Measurements from ENCODE around the gene HNRNPH3. TPM values are rescaled to one million over a fixed set of nuclear protein-coding genes. Genes with fewer than 3 reads are reported as not detected.

HNRNPH3 gene
- total RNA-seq, 1 experiment from 2014 or later, result 143 TPM

DNA sequence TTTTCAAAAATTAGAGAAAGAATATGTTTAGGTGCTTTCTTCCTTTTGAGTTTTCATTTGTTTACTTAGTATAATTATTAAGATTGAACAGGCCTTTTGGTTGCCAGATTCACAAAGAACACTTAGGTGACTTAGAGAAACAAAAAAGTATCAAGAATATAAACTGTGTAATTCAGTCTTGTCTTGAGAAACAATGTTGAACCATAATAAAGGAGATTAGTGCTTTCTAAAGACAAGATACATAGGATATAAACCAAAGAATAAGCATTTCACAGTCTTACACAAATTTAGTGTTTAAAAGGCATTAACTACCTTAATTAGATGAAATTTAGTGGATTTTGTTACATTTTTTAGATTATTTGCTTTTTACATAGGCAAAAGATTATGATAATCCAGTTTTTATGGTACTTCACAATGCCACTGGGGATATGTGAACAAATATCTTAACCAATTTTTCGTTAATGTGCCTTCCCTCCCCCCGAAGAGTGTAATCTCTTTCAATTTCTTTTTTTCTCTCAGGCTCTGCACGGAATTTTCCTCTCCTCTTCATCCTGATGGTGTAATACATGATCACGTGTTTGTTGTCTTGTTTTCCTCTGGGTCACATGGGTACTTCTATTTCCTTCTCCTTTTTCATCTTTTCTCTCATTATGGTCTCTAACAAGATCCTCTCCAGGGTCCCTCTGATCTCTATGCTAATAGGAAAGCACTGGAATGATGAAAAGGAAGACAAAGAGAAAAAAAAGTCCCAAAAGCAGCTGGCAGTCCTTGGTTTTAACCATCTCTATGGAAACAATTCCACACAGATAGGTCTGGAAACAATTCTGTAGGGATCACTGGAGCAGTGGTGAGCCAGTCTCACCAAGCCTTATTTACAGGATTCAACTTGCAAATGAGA lies 3.7 kb upstream of the HNRNPH3 start:
- peak overlapping the region; percentile 25 to 44 for H3K4me3 ChIP-seq (ENCODE audit: low read depth in 2 of 2, low read length in 2 of 2)
- ChIA-PET POLR2A (no interaction called here), CTCF (no interaction called here)
- ATAC-seq, result peak; percentile 27; the same call in 1 of the 2 replicates
- H3K36me3 ChIP-seq (ENCODE audit: control insufficient read depth, insufficient read depth, low read length), result no peaks in the 10 kb centered on the region; the same call in 1 of the 2 replicates
- peak overlapping the region; percentile 100 for H3K27ac ChIP-seq (ENCODE audit: low read length)
- peak; percentile 64 for DNase-seq (ENCODE audit: low read depth, low spot score)
- in situ Hi-C loops (cut with HindIII; ENCODE audit: low pct_unique_long_range_greater_than_20kb, low sequenced_read_pairs), result no loop called here
- no peaks in the 10 kb centered on the region for H3K27me3 ChIP-seq (ENCODE audit: control insufficient read depth, insufficient read depth, low read length)
- TF ChIP-seq SIN3A (IDR thresholded peaks at IDR 0.05; ENCODE audit: borderline replicate concordance, insufficient read depth, low read depth, low read length) (no peak), REST (IDR thresholded peaks at IDR 0.05; ENCODE audit: insufficient read depth in 1 of 2, low read depth in 2 of 2, low read length in 1 of 2) (no peak), POLR2AphosphoS5 (IDR thresholded peaks at IDR 0.05; ENCODE audit: low read depth, low read length) (no peak)
- intact Hi-C loops (cut with micrococcal nuclease; ENCODE audit: unreplicated experiment), result no loop called here
- no peaks in the 10 kb centered on the region for H3K9me3 ChIP-seq (ENCODE audit: control insufficient read depth, insufficient read depth, low read depth, low read length)
- H3K4me1 ChIP-seq (ENCODE audit: control insufficient read depth, insufficient read depth, low read length), result peaks cover 35% of the 10 kb centered on the region
- BruUV-seq (replicated peaks), result no TSS peak

GRCh38 chr10:68329506-68329861 lies 2.4 kb upstream of the HNRNPH3 start:
- Histone ChIP-seq H3K9me3 (ENCODE audit: control insufficient read depth, insufficient read depth, low read depth, low read length) (no peaks in the 10 kb centered on the region), H3K36me3 (ENCODE audit: control insufficient read depth, insufficient read depth, low read length) (peaks cover 8% of the 10 kb centered on the region; the same call in 1 of the 2 replicates), H3K4me3 (ENCODE audit: low read depth in 2 of 2, low read length in 2 of 2) (no peak overlapping the region), H3K27ac (ENCODE audit: low read length) (peak overlapping the region; percentile 100), H3K4me1 (ENCODE audit: control insufficient read depth, insufficient read depth, low read length) (peaks cover 35% of the 10 kb centered on the region), H3K27me3 (ENCODE audit: control insufficient read depth, insufficient read depth, low read length) (no peaks in the 10 kb centered on the region)
- ATAC-seq, result no peak
- no peak for TF ChIP-seq POLR2AphosphoS5 (IDR thresholded peaks at IDR 0.05; ENCODE audit: low read depth, low read length)
- TF ChIP-seq, protein P1, sequence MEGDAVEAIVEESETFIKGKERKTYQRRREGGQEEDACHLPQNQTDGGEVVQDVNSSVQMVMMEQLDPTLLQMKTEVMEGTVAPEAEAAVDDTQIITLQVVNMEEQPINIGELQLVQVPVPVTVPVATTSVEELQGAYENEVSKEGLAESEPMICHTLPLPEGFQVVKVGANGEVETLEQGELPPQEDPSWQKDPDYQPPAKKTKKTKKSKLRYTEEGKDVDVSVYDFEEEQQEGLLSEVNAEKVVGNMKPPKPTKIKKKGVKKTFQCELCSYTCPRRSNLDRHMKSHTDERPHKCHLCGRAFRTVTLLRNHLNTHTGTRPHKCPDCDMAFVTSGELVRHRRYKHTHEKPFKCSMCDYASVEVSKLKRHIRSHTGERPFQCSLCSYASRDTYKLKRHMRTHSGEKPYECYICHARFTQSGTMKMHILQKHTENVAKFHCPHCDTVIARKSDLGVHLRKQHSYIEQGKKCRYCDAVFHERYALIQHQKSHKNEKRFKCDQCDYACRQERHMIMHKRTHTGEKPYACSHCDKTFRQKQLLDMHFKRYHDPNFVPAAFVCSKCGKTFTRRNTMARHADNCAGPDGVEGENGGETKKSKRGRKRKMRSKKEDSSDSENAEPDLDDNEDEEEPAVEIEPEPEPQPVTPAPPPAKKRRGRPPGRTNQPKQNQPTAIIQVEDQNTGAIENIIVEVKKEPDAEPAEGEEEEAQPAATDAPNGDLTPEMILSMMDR (IDR thresholded peaks at IDR 0.05), result no peak
- POLR2A ChIA-PET, result interaction anchor here (0.5 kb wide), 1 partner anchor 515 kb away, joined by 5 read pairs; no protein-coding TSS in a partner anchor
- intact Hi-C loops (cut with micrococcal nuclease; ENCODE audit: unreplicated experiment) (no loop called here), in situ Hi-C loops (cut with HindIII; ENCODE audit: low pct_unique_long_range_greater_than_20kb, low sequenced_read_pairs) (no loop called here)
- DNase-seq (ENCODE audit: low read depth, low spot score), result no peak
- BruUV-seq (replicated peaks), result no TSS peak
- CTCF ChIA-PET, result no interaction called here

DNA sequence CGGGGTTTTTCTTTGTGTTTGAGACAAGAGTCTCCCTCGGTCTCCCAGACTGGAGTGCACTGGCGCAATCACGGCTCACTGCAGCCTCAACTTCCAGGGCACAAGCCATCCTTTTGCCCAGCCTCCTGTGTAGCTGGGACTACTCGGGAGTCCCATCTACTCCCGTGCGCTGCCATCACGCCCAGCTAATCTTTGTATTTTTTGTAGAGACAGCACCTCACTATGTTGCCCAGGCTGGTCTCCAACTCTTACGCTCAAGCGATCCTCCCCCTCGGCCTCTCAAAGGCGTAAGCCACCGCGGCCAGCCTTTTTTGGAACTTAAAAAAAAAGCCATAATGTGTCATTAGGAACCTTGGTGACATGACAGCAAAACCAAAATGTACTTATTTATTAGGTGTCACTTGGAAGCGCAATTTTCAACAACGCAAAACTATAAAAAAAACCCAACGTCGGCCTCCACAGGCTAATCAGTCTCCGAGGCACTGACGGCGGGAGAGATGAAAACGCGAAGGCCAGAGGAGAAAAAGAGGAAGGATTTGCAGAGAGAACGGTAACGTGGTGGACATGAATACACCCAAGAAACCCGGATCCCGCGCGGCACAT lies 911 bp upstream of the HNRNPH3 start:
- BruUV-seq (replicated peaks), result no TSS peak
- TF ChIP-seq, protein P1 (IDR thresholded peaks at IDR 0.05), result no peak
- TF ChIP-seq REST (IDR thresholded peaks at IDR 0.05; ENCODE audit: insufficient read depth in 1 of 2, low read depth in 2 of 2, low read length in 1 of 2) (no peak), POLR2AphosphoS5 (IDR thresholded peaks at IDR 0.05; ENCODE audit: low read depth, low read length) (no peak), TCF7L2 (IDR thresholded peaks at IDR 0.05; ENCODE audit: low read depth, low read length) (no peak), SIN3A (IDR thresholded peaks at IDR 0.05; ENCODE audit: borderline replicate concordance, insufficient read depth, low read depth, low read length) (no peak)
- Histone ChIP-seq H3K9me3 (ENCODE audit: control insufficient read depth, insufficient read depth, low read depth, low read length) (no peaks in the 10 kb centered on the region), H3K4me1 (ENCODE audit: control insufficient read depth, insufficient read depth, low read length) (peaks cover 44% of the 10 kb centered on the region), H3K4me3 (ENCODE audit: low read depth in 2 of 2, low read length in 2 of 2) (peak overlapping the region; percentile 65 to 90), H3K27me3 (ENCODE audit: control insufficient read depth, insufficient read depth, low read length) (no peaks in the 10 kb centered on the region), H3K27ac (ENCODE audit: low read length) (peak overlapping the region; percentile 100), H3K36me3 (ENCODE audit: control insufficient read depth, insufficient read depth, low read length) (peaks cover 8% of the 10 kb centered on the region)
- ATAC-seq (peak; percentile 8; the same call in 1 of the 2 replicates), DNase-seq (ENCODE audit: low read depth, low spot score) (no peak)
- intact Hi-C loops (cut with micrococcal nuclease; ENCODE audit: unreplicated experiment), result no loop called here
- ChIA-PET CTCF (no interaction called here), POLR2A (interaction anchor here (1.0 kb wide), 1 partner anchor 17 kb away, joined by 12 read pairs; no protein-coding TSS in a partner anchor)
- in situ Hi-C loops (cut with HindIII; ENCODE audit: low pct_unique_long_range_greater_than_20kb, low sequenced_read_pairs), result no loop called here

All from Panc1 (cell line).